ENCODE measurements around the gene RRP1B.
"Not testable (repeated sequence)": the region's sequence is repeated elsewhere in the genome, so short reads cannot be mapped to it uniquely, and the experiment has no call there.

RRP1B gene

GRCh38 chr21:43646550-43647260, 12.7 kb upstream of the RRP1B start:
- no peak overlapping the region for H3K4me3 ChIP-seq (replicated peaks in 1 of 2; ENCODE audit: low read depth in 2 of 2, low read length in 2 of 2)
- peak; percentile 97 for TF ChIP-seq CTCF (IDR thresholded peaks at IDR 0.05; ENCODE audit: low read depth, low read length)
- peak; percentile 96 to 98 for DNase-seq (ENCODE audit: low read depth in 2 of 2)

- TF ChIP-seq CTCF (IDR thresholded peaks at IDR 0.05; ENCODE audit: low read depth, low read length): no peak
- no peak overlapping the region for H3K4me3 ChIP-seq (replicated peaks in 1 of 2; ENCODE audit: low read depth in 2 of 2, low read length in 2 of 2)
- DNase-seq (ENCODE audit: low read depth in 2 of 2): no peak
Measured at GRCh38 chr21:43648171-43648570, 11.2 kb upstream of the RRP1B start.

GRCh38 chr21:43651926-43652325, 7.4 kb upstream of the RRP1B start:
- DNase-seq (ENCODE audit: low read depth in 2 of 2); H3K4me3 ChIP-seq (replicated peaks in 1 of 2; ENCODE audit: low read depth in 2 of 2, low read length in 2 of 2): not testable (repeated sequence)

GRCh38 chr21:43652616-43653015, 6.7 kb upstream of the RRP1B start:
- TF ChIP-seq CTCF (IDR thresholded peaks at IDR 0.05; ENCODE audit: low read depth, low read length): no peak
- no peak overlapping the region for H3K4me3 ChIP-seq (replicated peaks in 1 of 2; ENCODE audit: low read depth in 2 of 2, low read length in 2 of 2)
- DNase-seq (ENCODE audit: low read depth in 2 of 2): no peak

- H3K4me3 ChIP-seq (replicated peaks in 1 of 2; ENCODE audit: low read depth in 2 of 2, low read length in 2 of 2): no peak overlapping the region
- no peak for DNase-seq (ENCODE audit: low read depth in 2 of 2)
- TF ChIP-seq CTCF (IDR thresholded peaks at IDR 0.05; ENCODE audit: low read depth, low read length): no peak
Measured at GRCh38 chr21:43653626-43654025, 5.7 kb upstream of the RRP1B start.

GRCh38 chr21:43654806-43655489, 4.4 kb upstream of the RRP1B start:
- peak in 1 of 2 donors; percentile 55 for DNase-seq (ENCODE audit: low read depth in 2 of 2)
- H3K4me3 ChIP-seq (replicated peaks in 1 of 2; ENCODE audit: low read depth in 2 of 2, low read length in 2 of 2): no peak overlapping the region
- TF ChIP-seq CTCF (IDR thresholded peaks at IDR 0.05; ENCODE audit: low read depth, low read length): no peak

GRCh38 chr21:43657355-43658087, 1.8 kb upstream of the RRP1B start:
- DNase-seq (ENCODE audit: low read depth in 2 of 2): no peak
- H3K4me3 ChIP-seq (replicated peaks in 1 of 2; ENCODE audit: low read depth in 2 of 2, low read length in 2 of 2): no peak overlapping the region

More at GRCh38 chr21:43657355-43658087, 1.8 kb upstream of the RRP1B start:
- no peak for TF ChIP-seq CTCF (IDR thresholded peaks at IDR 0.05; ENCODE audit: low read depth, low read length)
